Esophagus squamous epithelium (tissue), 4 donors: Measurements from ENCODE around the gene ZNHIT3.

Source experiments
- POLR2A ChIP-seq, 4 donors: fragments of 450-650 bp; IDR thresholded peaks; one replicate each; pipeline ENCODE4 v1.6.1; 2017; ENCODE audit warnings: antibody characterized with exemption in 4 of 4, mild to moderate bottlenecking in 4 of 4, moderate library complexity in 3 of 4
- TF ChIP-seq, protein P1 (sequence below), 6 experiments: fragments of 450-650 bp in 4 of 6; fragments of 200-600 bp in 2 of 6; sonication (generic) in 2 of 6; IDR thresholded peaks; one replicate each; pipeline ENCODE4 v1.5.1; 2016 to 2019; ENCODE audit warnings: antibody characterized with exemption in 6 of 6, mild to moderate bottlenecking in 4 of 6, moderate library complexity in 4 of 6

DNA sequence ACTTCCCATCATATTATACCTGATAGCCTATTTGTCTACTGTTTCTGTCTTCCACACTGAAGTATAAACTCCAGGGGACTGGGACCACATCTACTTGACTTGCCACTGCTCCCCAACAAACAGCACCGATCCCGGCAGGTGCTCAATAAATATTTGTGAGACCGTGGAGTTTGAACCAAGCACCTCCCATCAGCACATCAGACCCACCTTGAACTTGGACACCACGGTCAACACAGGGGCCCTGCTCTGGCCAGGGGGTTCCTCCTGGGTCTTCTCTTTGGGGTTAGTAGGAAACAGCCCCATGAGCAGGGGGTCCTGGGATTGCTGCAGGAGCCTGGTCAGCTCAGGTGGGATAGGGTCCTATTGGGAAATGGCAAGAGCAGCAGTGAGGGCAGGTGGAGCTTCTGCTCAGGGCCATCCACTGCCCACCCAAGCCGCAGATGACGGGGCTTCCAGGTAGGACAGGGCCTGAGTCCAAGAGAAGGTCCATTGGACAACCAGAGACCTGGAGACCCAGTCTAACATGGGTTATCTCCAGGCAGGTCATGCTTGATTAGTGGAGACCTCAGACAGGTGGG is 19.9 kb downstream of the ZNHIT3 start:
- no peak for TF ChIP-seq POLR2A (IDR thresholded peaks at IDR 0.05)
- TF ChIP-seq, protein P1, sequence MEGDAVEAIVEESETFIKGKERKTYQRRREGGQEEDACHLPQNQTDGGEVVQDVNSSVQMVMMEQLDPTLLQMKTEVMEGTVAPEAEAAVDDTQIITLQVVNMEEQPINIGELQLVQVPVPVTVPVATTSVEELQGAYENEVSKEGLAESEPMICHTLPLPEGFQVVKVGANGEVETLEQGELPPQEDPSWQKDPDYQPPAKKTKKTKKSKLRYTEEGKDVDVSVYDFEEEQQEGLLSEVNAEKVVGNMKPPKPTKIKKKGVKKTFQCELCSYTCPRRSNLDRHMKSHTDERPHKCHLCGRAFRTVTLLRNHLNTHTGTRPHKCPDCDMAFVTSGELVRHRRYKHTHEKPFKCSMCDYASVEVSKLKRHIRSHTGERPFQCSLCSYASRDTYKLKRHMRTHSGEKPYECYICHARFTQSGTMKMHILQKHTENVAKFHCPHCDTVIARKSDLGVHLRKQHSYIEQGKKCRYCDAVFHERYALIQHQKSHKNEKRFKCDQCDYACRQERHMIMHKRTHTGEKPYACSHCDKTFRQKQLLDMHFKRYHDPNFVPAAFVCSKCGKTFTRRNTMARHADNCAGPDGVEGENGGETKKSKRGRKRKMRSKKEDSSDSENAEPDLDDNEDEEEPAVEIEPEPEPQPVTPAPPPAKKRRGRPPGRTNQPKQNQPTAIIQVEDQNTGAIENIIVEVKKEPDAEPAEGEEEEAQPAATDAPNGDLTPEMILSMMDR (IDR thresholded peaks at IDR 0.05), result no peak
